Measurements from ENCODE around the gene MYLIP.

MYLIP gene

GRCh38 chr6:16079354-16079753 lies 49.5 kb upstream of the MYLIP start:
- Histone ChIP-seq H3K36me3 (ENCODE audit: control insufficient read depth in 2 of 2, insufficient read depth in 1 of 2, low read length in 2 of 2) (no peaks in the 10 kb centered on the region), H3K9me3 (ENCODE audit: control insufficient read depth, insufficient read depth, low read depth, low read length) (no peaks in the 10 kb centered on the region), H3K27ac (ENCODE audit: extremely low read depth, low read depth, low read length) (no peak overlapping the region), H3K4me3 (ENCODE audit: low read depth, low read length) (no peak overlapping the region), H3K4me1 (ENCODE audit: control insufficient read depth, insufficient read depth, low read length) (peaks cover 5% of the 10 kb centered on the region; the same call in 1 of the 2 replicates)
- ChIA-PET CTCF (no interaction called here), POLR2A (no interaction called here)
- no peak for TF ChIP-seq ZNF10 (tag by site-specific recombination; IDR thresholded peaks at IDR 0.05)
- no peak for TF ChIP-seq ZNF792 (tag by site-specific recombination; IDR thresholded peaks at IDR 0.05)
- no peak for TF ChIP-seq INSM2 (tag by site-specific recombination; IDR thresholded peaks at IDR 0.05)

- CTCF ChIA-PET = interaction anchor here (0.8 kb wide), 1 partner anchor 48 kb away, joined by 4 read pairs; the partner anchor contains the start of gene MYLIP
- POLR2A ChIA-PET = no interaction called here
- TF ChIP-seq PRDM6 (tag by site-specific recombination; IDR thresholded peaks at IDR 0.05) (peak; percentile 54; the same call in 1 of the 2 replicates), ZNF654 (tag by site-specific recombination; IDR thresholded peaks at IDR 0.05; ENCODE audit: low read depth) (no peak)
These were observed 48.7 kb upstream of the MYLIP start for GRCh38 chr6:16080204-16080603.

GRCh38 chr6:16081326-16081725 lies 47.6 kb upstream of the MYLIP start:
- Histone ChIP-seq H3K4me1 (ENCODE audit: control insufficient read depth, insufficient read depth, low read length) (peaks cover 5% of the 10 kb centered on the region; the same call in 1 of the 2 replicates), H3K4me3 (ENCODE audit: low read depth, low read length) (no peak overlapping the region), H3K27ac (ENCODE audit: extremely low read depth, low read depth, low read length) (no peak overlapping the region), H3K9me3 (ENCODE audit: control insufficient read depth, insufficient read depth, low read depth, low read length) (no peaks in the 10 kb centered on the region), H3K36me3 (ENCODE audit: control insufficient read depth in 2 of 2, insufficient read depth in 1 of 2, low read length in 2 of 2) (no peaks in the 10 kb centered on the region)
- ChIA-PET POLR2A (no interaction called here), CTCF (interaction anchor here (0.7 to 1.1 kb wide), 2 partner anchors 11 to 102 kb away, joined by 3 to 4 read pairs; no protein-coding TSS in a partner anchor)
- no peak for TF ChIP-seq ZNF776 (tag by site-specific recombination; IDR thresholded peaks at IDR 0.05; ENCODE audit: borderline replicate concordance)
- no peak for TF ChIP-seq GLI2 (tag by site-specific recombination; IDR thresholded peaks at IDR 0.05; ENCODE audit: borderline replicate concordance, low read depth)
- no peak for TF ChIP-seq YY1 (tag by site-specific recombination; IDR thresholded peaks at IDR 0.05)
- no peak for TF ChIP-seq ZNF704 (tag by site-specific recombination; IDR thresholded peaks at IDR 0.05)
- TF ChIP-seq ZNF645 (tag by site-specific recombination; IDR thresholded peaks at IDR 0.05) = no peak
- no peak for TF ChIP-seq ZNF362 (tag by site-specific recombination; IDR thresholded peaks at IDR 0.05)

More at GRCh38 chr6:16080204-16080603, 48.7 kb upstream of the MYLIP start:
- H3K9me3 ChIP-seq (ENCODE audit: control insufficient read depth, insufficient read depth, low read depth, low read length) = no peaks in the 10 kb centered on the region
- H3K4me1 ChIP-seq (ENCODE audit: control insufficient read depth, insufficient read depth, low read length) = peaks cover 5% of the 10 kb centered on the region; the same call in 1 of the 2 replicates
- no peaks in the 10 kb centered on the region for H3K36me3 ChIP-seq (ENCODE audit: control insufficient read depth in 2 of 2, insufficient read depth in 1 of 2, low read length in 2 of 2)
- no peak overlapping the region for H3K27ac ChIP-seq (ENCODE audit: extremely low read depth, low read depth, low read length)
- no peak overlapping the region for H3K4me3 ChIP-seq (ENCODE audit: low read depth, low read length)
